IMR-90 (cell line): ENCODE results near the gene RNU1-1. TPM values are rescaled to one million over a fixed set of nuclear protein-coding genes. Genes with fewer than 3 reads are reported as not detected.
"Not testable (repeated sequence)": the region's sequence is repeated elsewhere in the genome, so short reads cannot be mapped to it uniquely, and the experiment has no call there.

Source experiments
- ATAC-seq: fragments of 200-7000 bp; cut with Tn5 transposase; 2 replicates; pipeline ENCODE4 v1.9.1; 2020; ENCODE audit warnings: low read depth, mild to moderate bottlenecking, moderate library complexity
- BruUV-seq: library from RNA; stranded (reverse); fragments of 400-500 nt; replicated peaks from 2 replicates; lab custom pipeline; 2021; lab: Mats Ljungman, UMichigan
- CTCF ChIA-PET: fragments of 300-600 bp; formaldehyde crosslinking; extraction: SDS; loops from one replicate; lab custom pipeline; 2021; ENCODE audit warnings: antibody characterized with exemption; lab: Yijun Ruan, JAX
- POLR2A ChIA-PET: fragments of 300-600 bp; sonication (Branson Sonifier 250); formaldehyde crosslinking; loops from one replicate; lab custom pipeline; 2022; ENCODE audit warnings: antibody characterized with exemption; ENCODE audit not compliant: unreplicated experiment; lab: Charles Lee
- DNase-seq: peaks from one replicate; pipeline ENCODE4 v3.0.0; 2013
- H2AFZ ChIP-seq: replicated peaks from 2 replicates; pipeline ENCODE3; 2013; ENCODE audit warnings: low read length, mild to moderate bottlenecking; ENCODE audit not compliant: poor library complexity
- H2AK5ac ChIP-seq: 2 replicates; pipeline ENCODE4 v1.6.1; 2013; ENCODE audit warnings: low read depth, low read length, inconsistent platforms
- H2AK9ac ChIP-seq: replicated peaks from 2 replicates; pipeline ENCODE3; 2013; ENCODE audit warnings: mild to moderate bottlenecking, low read depth, low read length, moderate library complexity; ENCODE audit not compliant: poor library complexity
- H2BK120ac ChIP-seq: 2 replicates; pipeline ENCODE4 v1.6.1; 2013; ENCODE audit warnings: low read depth, low read length, inconsistent platforms
- H2BK15ac ChIP-seq: 3 replicates; pipeline ENCODE4 v1.6.1; 2013; ENCODE audit warnings: low read depth, low read length, inconsistent platforms
- H2BK20ac ChIP-seq: 2 replicates; pipeline ENCODE4 v1.6.1; 2013; ENCODE audit warnings: low read depth, mild to moderate bottlenecking, inconsistent platforms, low read length, moderate library complexity
- H2BK5ac ChIP-seq: 2 replicates; pipeline ENCODE4 v1.6.1; 2013; ENCODE audit warnings: mild to moderate bottlenecking, low read depth, low read length, inconsistent platforms; ENCODE audit not compliant: poor library complexity, severe bottlenecking
- H3K14ac ChIP-seq: replicated peaks from 2 replicates; pipeline ENCODE4 v1.6.1; 2013; ENCODE audit warnings: low read depth, low read length, inconsistent platforms
- H3K18ac ChIP-seq: 2 replicates; pipeline ENCODE4 v1.6.1; 2013; ENCODE audit warnings: low read depth, low read length, control low read depth
- H3K23ac ChIP-seq: 2 replicates; pipeline ENCODE4 v1.6.1; 2013; ENCODE audit warnings: low read depth, low read length, inconsistent platforms
- H3K27ac ChIP-seq: 2 replicates; pipeline ENCODE4 v1.5.1; 2013; ENCODE audit warnings: mild to moderate bottlenecking, control low read depth, low read length; ENCODE audit not compliant: insufficient read depth
- H3K27me3 ChIP-seq: 2 replicates; pipeline ENCODE4 v1.6.1; 2013; ENCODE audit warnings: low read length; ENCODE audit not compliant: control insufficient read depth, insufficient read depth
- H3K36me3 ChIP-seq: 2 replicates; pipeline ENCODE4 v1.6.1; 2013; ENCODE audit warnings: low read length, mixed read lengths; ENCODE audit not compliant: control insufficient read depth, insufficient read depth
- H3K4ac ChIP-seq: 2 replicates; pipeline ENCODE4 v1.6.1; 2013; ENCODE audit warnings: low read depth, low read length, inconsistent platforms
- H3K4me1 ChIP-seq: 2 replicates; pipeline ENCODE4 v1.6.1; 2013; ENCODE audit warnings: low read length, mixed read lengths; ENCODE audit not compliant: control insufficient read depth, insufficient read depth
- H3K4me2 ChIP-seq: 2 replicates; pipeline ENCODE4 v1.6.1; 2013; ENCODE audit warnings: low read depth, mild to moderate bottlenecking, control low read depth, low read length, moderate library complexity
- H3K4me3 ChIP-seq: 2 replicates; pipeline ENCODE4 v1.5.1; 2013; ENCODE audit warnings: low read depth, mild to moderate bottlenecking, control low read depth, low read length, moderate library complexity; ENCODE audit not compliant: insufficient read depth
- H3K56ac ChIP-seq: 2 replicates; pipeline ENCODE4 v1.6.1; 2013; ENCODE audit warnings: low read length, inconsistent platforms; ENCODE audit not compliant: insufficient read depth; ENCODE audit errors: extremely low read depth
- H3K79me1 ChIP-seq, 2 experiments: 2 replicates each; pipeline ENCODE4 v1.6.1; 2013; ENCODE audit warnings: low read length in 2 of 2, inconsistent platforms in 1 of 2, low read depth in 1 of 2
- H3K9ac ChIP-seq: 2 replicates; pipeline ENCODE4 v1.6.1; 2013; ENCODE audit warnings: low read depth, low read length, control low read depth
- H3K9me1 ChIP-seq: 2 replicates; pipeline ENCODE4 v1.6.1; 2013; ENCODE audit warnings: low read length, inconsistent platforms; ENCODE audit not compliant: insufficient read depth
- H3K9me3 ChIP-seq: 2 replicates; pipeline ENCODE4 v1.6.1; 2013; ENCODE audit warnings: low read length; ENCODE audit not compliant: control insufficient read depth, insufficient read depth
- H4K20me1 ChIP-seq: 2 replicates; pipeline ENCODE4 v1.6.1; 2013; ENCODE audit warnings: low read length, inconsistent platforms; ENCODE audit not compliant: insufficient read depth
- H4K5ac ChIP-seq: 2 replicates; pipeline ENCODE4 v1.6.1; 2013; ENCODE audit warnings: mild to moderate bottlenecking, low read depth, low read length, control low read depth
- H4K8ac ChIP-seq, 2 experiments: 2 replicates each; pipeline ENCODE4 v1.6.1; 2013; ENCODE audit warnings: low read depth in 2 of 2, low read length in 2 of 2, control low read depth in 1 of 2, inconsistent platforms in 1 of 2
- H4K91ac ChIP-seq: 2 replicates; pipeline ENCODE4 v1.6.1; 2013; ENCODE audit warnings: low read depth, low read length, inconsistent platforms; ENCODE audit not compliant: insufficient read depth
- WGBS, 2 experiments: methylation state at CpG; one replicate each; pipeline versions ENCODE4 v1.1.5 to v1.1.7; 2013; ENCODE audit warnings: missing lambda C conversion rate in 2 of 2; ENCODE audit not compliant: insufficient read length in 1 of 2; ENCODE audit errors: extremely low coverage in 2 of 2; 5-methylcytosine and 5-hydroxymethylcytosine counted together
- dilution Hi-C: fragments of 300-500 bp; cut with HindIII; formaldehyde crosslinking; loops from one replicate; pipeline ENCODE4 v1.14.3; 2018; ENCODE audit warnings: low sequenced_read_pairs; ENCODE audit not compliant: unreplicated experiment
- in situ Hi-C: fragments of 300-500 bp; cut with MboI; formaldehyde crosslinking; loops from 3 replicates; pipeline ENCODE4 v1.14.3; 2019; ENCODE audit warnings: low sequenced_read_pairs, inconsistent platforms, mixed read lengths
- intact Hi-C: fragments of 100-400 bp; cut with micrococcal nuclease; formaldehyde crosslinking; loops from 2 replicates; pipeline ENCODE4 v1.10.0; 2022
- polyA plus RNA-seq, 3 experiments: library from polyadenylated mRNA; depleted of rRNA; stranded (reverse); fragments of >200 nt; gene quantifications; 2 replicates each; pipeline ENCODE4 v1.2.3, GENCODE V29; 2012; ENCODE audit warnings: low replicate concordance in 1 of 3
- total RNA-seq: library from RNA; depleted of rRNA; stranded (reverse); fragments of >200 nt; gene quantifications from 2 replicates; pipeline ENCODE4 v1.2.3, GENCODE V29; 2012

Gene RNU1-1
- total and polyA plus RNA-seq, 2 of the 4 experiments (the other 2 are of a cell fraction): under 0.01 TPM; not detected in 1

GRCh38 chr1:16536796-16537195 is 22.7 kb upstream of the RNU1-1 start:
- H3K79me1 ChIP-seq, H2BK20ac ChIP-seq, H4K20me1 ChIP-seq, H3K9ac ChIP-seq, H3K4me1 ChIP-seq, intact Hi-C loops, H2AK9ac ChIP-seq, H3K9me3 ChIP-seq, H2BK15ac ChIP-seq, BruUV-seq, H3K9me1 ChIP-seq, H3K18ac ChIP-seq, H2BK120ac ChIP-seq, H3K14ac ChIP-seq, H3K4me3 ChIP-seq, H3K56ac ChIP-seq, ATAC-seq, H3K4ac ChIP-seq, H2AFZ ChIP-seq, H2AK5ac ChIP-seq, in situ Hi-C loops, H4K5ac ChIP-seq, CTCF ChIA-PET, H3K23ac ChIP-seq, POLR2A ChIA-PET, H4K91ac ChIP-seq, H4K8ac ChIP-seq, H3K27ac ChIP-seq, dilution Hi-C loops, H3K4me2 ChIP-seq, H3K36me3 ChIP-seq, H2BK5ac ChIP-seq, DNase-seq: not testable (repeated sequence)
- peaks cover 16% of the 10 kb centered on the region for H3K27me3 ChIP-seq
- 89% methylated on average over 3 of the region's 15 CpGs; no CpG with 5 or more reads in 1 of the 2 experiments for WGBS, 2 experiments

DNA sequence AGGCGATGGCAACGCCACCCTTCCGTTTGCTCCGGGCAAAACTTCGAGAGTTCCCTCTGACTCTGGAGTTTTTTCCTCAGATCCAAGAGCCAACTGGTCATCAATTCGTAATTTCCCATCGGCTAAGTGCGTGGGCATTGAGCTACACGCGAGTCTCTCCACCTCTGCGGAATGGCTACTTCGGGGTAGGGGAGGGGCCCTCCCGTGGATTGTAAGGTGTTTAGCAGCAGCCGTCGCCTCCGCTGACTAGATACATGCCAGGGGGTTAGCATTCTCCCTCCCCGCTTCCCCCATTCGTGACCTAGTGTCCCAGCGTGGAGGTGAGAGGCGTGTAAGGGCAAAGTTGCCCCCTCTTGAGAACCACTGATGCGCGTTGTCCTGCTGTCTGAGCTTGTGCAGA is 21.8 kb upstream of the RNU1-1 start:
- H4K91ac ChIP-seq, in situ Hi-C loops, H3K4ac ChIP-seq, H3K79me1 ChIP-seq, ATAC-seq, H3K14ac ChIP-seq, H2BK5ac ChIP-seq, H3K23ac ChIP-seq, H3K9ac ChIP-seq, H3K9me1 ChIP-seq, H3K27ac ChIP-seq, H3K36me3 ChIP-seq, H3K4me3 ChIP-seq, H2BK20ac ChIP-seq, dilution Hi-C loops, H4K5ac ChIP-seq, H3K4me1 ChIP-seq, H3K56ac ChIP-seq, intact Hi-C loops, H2AK5ac ChIP-seq, H2BK120ac ChIP-seq, H3K18ac ChIP-seq, H2BK15ac ChIP-seq, H2AK9ac ChIP-seq, CTCF ChIA-PET, POLR2A ChIA-PET, H4K8ac ChIP-seq, H4K20me1 ChIP-seq, BruUV-seq, H2AFZ ChIP-seq, DNase-seq, H3K9me3 ChIP-seq, H3K4me2 ChIP-seq: not testable (repeated sequence)
- WGBS, 2 experiments: no CpG with 5 or more reads among the region's 22 CpGs
- peaks cover 18% of the 10 kb centered on the region for H3K27me3 ChIP-seq
